HepG2 (cell line): ENCODE results near the gene SEPTIN12. TPM values are rescaled to one million over a fixed set of nuclear protein-coding genes. Genes with fewer than 3 reads are reported as not detected.

Experiments used
- ATAC-seq: fragments of 200-7000 bp; cut with Tn5 transposase; 3 replicates; pipeline ENCODE4 v1.9.1; 2020; ENCODE audit warnings: mild to moderate bottlenecking, moderate library complexity
- BruUV-seq: library from RNA; stranded (reverse); fragments of 400-500 nt; replicated peaks from 2 replicates; lab custom pipeline; 2021; lab: Mats Ljungman, UMichigan
- CTCF ChIA-PET: fragments of 300-600 bp; formaldehyde crosslinking; extraction: SDS; loops from one replicate; lab custom pipeline; 2021; ENCODE audit warnings: low total read pairs, inconsistent platforms, low intra/inter-chr PET ratio; lab: Yijun Ruan, JAX
- POLR2A ChIA-PET: fragments of 350-600 bp; sonication (Branson Sonifier 250); formaldehyde crosslinking; loops from one replicate; lab custom pipeline; 2020; ENCODE audit warnings: antibody characterized with exemption, inconsistent platforms; lab: Yijun Ruan, JAX
- DNase-seq: peaks from one replicate; pipeline ENCODE4 v3.0.0-alpha.2; 2015; ENCODE audit warnings: low spot score
- FAIRE-seq: peaks from 3 replicates; lab custom pipeline; 2011; peaks lifted over from hg19 to GRCh38; lab: Jason Lieb, UNC
- H2AFZ ChIP-seq: one replicate; pipeline ENCODE4 v1.6.1; 2011; ENCODE audit warnings: low read length, inconsistent platforms
- H3K27ac ChIP-seq: fragments of 300-600 bp; 3 replicates; pipeline ENCODE4 v1.8.0; 2011; ENCODE audit warnings: mixed run types, mild to moderate bottlenecking, mixed read lengths, low read length, inconsistent platforms; ENCODE audit not compliant: insufficient read depth; ENCODE audit errors: extremely low read length
- H3K27me3 ChIP-seq, 2 experiments: fragments of 200-600 bp in 1 of 2; 2 replicates in 1 of 2; 3 replicates in 1 of 2; pipeline versions ENCODE4 v1.6.0 to v1.8.0; 2011; ENCODE audit warnings: low read length in 2 of 2, mild to moderate bottlenecking in 2 of 2, moderate library complexity in 2 of 2, inconsistent platforms in 1 of 2; ENCODE audit not compliant: insufficient read depth in 2 of 2, control insufficient read depth in 1 of 2
- H3K36me3 ChIP-seq, 2 experiments: fragments of 200-600 bp in 1 of 2; replicated peaks in 1 of 2; 2 replicates in 1 of 2; 3 replicates in 1 of 2; pipeline versions ENCODE4 v1.5.1 to v1.8.0; 2011; ENCODE audit warnings: low read length in 2 of 2, inconsistent platforms in 1 of 2; ENCODE audit not compliant: insufficient read depth in 2 of 2, control insufficient read depth in 1 of 2
- H3K4me1 ChIP-seq: 2 replicates; pipeline ENCODE4 v1.5.1; 2012; ENCODE audit warnings: low read length, inconsistent platforms; ENCODE audit not compliant: insufficient read depth
- H3K4me2 ChIP-seq: 2 replicates; pipeline ENCODE4 v1.6.0; 2011; ENCODE audit warnings: low read depth, low read length, inconsistent platforms
- H3K4me3 ChIP-seq, 3 experiments: fragments of 200-600 bp in 1 of 3; sonication (generic), shearing (Covaris generic) in 1 of 3; replicated peaks in 1 of 3; 2 replicates each; pipeline ENCODE4 v1.5.1; 2011 to 2016; ENCODE audit warnings: low read length in 3 of 3, inconsistent platforms in 2 of 3, low read depth in 2 of 3, mild to moderate bottlenecking in 2 of 3, control low read depth in 1 of 3, mixed read lengths in 1 of 3; ENCODE audit not compliant: insufficient read depth in 1 of 3
- H3K79me2 ChIP-seq: one replicate; pipeline ENCODE4 v1.6.1; 2011; ENCODE audit warnings: low read length, inconsistent platforms; ENCODE audit not compliant: insufficient read depth
- H3K9ac ChIP-seq: 2 replicates; pipeline ENCODE4 v1.6.0; 2011; ENCODE audit warnings: mild to moderate bottlenecking, low read depth, low read length, inconsistent platforms; ENCODE audit not compliant: insufficient read depth
- H3K9me3 ChIP-seq: 2 replicates; pipeline ENCODE4 v1.5.1; 2012; ENCODE audit warnings: mild to moderate bottlenecking, low read length
- H4K20me1 ChIP-seq: 2 replicates; pipeline ENCODE4 v1.6.0; 2011; ENCODE audit warnings: inconsistent platforms, mild to moderate bottlenecking, low read length, moderate library complexity; ENCODE audit not compliant: insufficient read depth
- ARNTL ChIP-seq: sonication (generic); formaldehyde crosslinking; IDR thresholded peaks from 2 replicates; pipeline ENCODE4 v1.4.0; 2020; ENCODE audit warnings: mild to moderate bottlenecking, missing genetic modification reagents
- ATF7 ChIP-seq, 2 experiments: fragments of 450-650 bp in 1 of 2; sonication (generic) in 1 of 2; formaldehyde crosslinking in 1 of 2; IDR thresholded peaks; 2 replicates each; pipeline versions ENCODE4 v1.4.0 to v1.6.1; 2016 to 2020; ENCODE audit warnings: antibody characterized with exemption in 1 of 2, mild to moderate bottlenecking in 1 of 2, missing genetic modification reagents in 1 of 2
- BATF2 ChIP-seq: sonication (generic); formaldehyde crosslinking; IDR thresholded peaks from 2 replicates; pipeline ENCODE4 v1.8.0; 2022; ENCODE audit warnings: mild to moderate bottlenecking, missing genetic modification reagents, moderate library complexity
- MNT ChIP-seq: fragments of 450-650 bp; IDR thresholded peaks from 2 replicates; pipeline ENCODE4 v1.6.1; 2016
- PRDM10 ChIP-seq: sonication (generic); formaldehyde crosslinking; IDR thresholded peaks from 2 replicates; pipeline ENCODE4 v1.4.0; 2020; ENCODE audit warnings: low read depth, missing genetic modification reagents
- TAF1 ChIP-seq: sonication (generic); formaldehyde crosslinking; IDR thresholded peaks from 2 replicates; pipeline ENCODE4 v1.4.0; 2020; ENCODE audit warnings: missing genetic modification reagents
- TGIF2 ChIP-seq: IDR thresholded peaks from 2 replicates; pipeline ENCODE4 v1.6.1; 2016; ENCODE audit warnings: control low read depth, missing compliant biosample characterization
- THAP7 ChIP-seq: sonication (generic); formaldehyde crosslinking; IDR thresholded peaks from 2 replicates; pipeline ENCODE4 v1.8.1; 2023; ENCODE audit warnings: mild to moderate bottlenecking, missing genetic modification reagents
- ZBTB25 ChIP-seq: IDR thresholded peaks from 2 replicates; pipeline ENCODE4 v1.6.1; 2018; ENCODE audit warnings: missing genetic modification reagents
- ZBTB7B ChIP-seq: sonication (generic); formaldehyde crosslinking; IDR thresholded peaks from 2 replicates; pipeline ENCODE4 v1.4.0; 2020; ENCODE audit warnings: missing genetic modification reagents
- ZNF280D ChIP-seq: sonication (generic); formaldehyde crosslinking; IDR thresholded peaks from 2 replicates; pipeline ENCODE4 v1.5.1; 2020; ENCODE audit warnings: mild to moderate bottlenecking, missing genetic modification reagents
- WGBS: methylation state at CpG from one replicate; pipeline ENCODE4 v1.1.6; 2017; ENCODE audit warnings: low lambda C conversion rate; 5-methylcytosine and 5-hydroxymethylcytosine counted together
- in situ Hi-C: cut with HindIII; loops from 2 replicates; pipeline ENCODE4 v1.10.0; 2017; ENCODE audit warnings: low pct_unique_long_range_greater_than_20kb; ENCODE audit not compliant: extremely low pct_ligation_motif_present
- intact Hi-C: fragments of 100-400 bp; cut with micrococcal nuclease; formaldehyde crosslinking; loops from one replicate; pipeline ENCODE4 v1.10.0; 2022; ENCODE audit not compliant: unreplicated experiment
- polyA plus RNA-seq, 8 experiments: library from polyadenylated mRNA; depleted of rRNA in 3 of 8; stranded (reverse) in 7 of 8; unstranded in 1 of 8; fragments of >200 nt; fragmentation: Illumina TruSeq in 4 of 8; extraction: Trizol in 4 of 8; gene quantifications; 2 replicates each; pipeline versions ENCODE4 v1.2.1 to v1.2.3, GENCODE V29; 2011 to 2016; ENCODE audit warnings: low read depth in 4 of 8, missing spikeins in 1 of 8, mixed read lengths in 1 of 8; ENCODE audit not compliant: insufficient read depth in 1 of 8
- total RNA-seq, 5 experiments: library from RNA; depleted of rRNA; stranded (reverse); fragments of >200 nt; fragmentation: Illumina TruSeq; extraction: Trizol; gene quantifications; 2 replicates each; pipeline ENCODE4 v1.2.3, GENCODE V29; 2016; ENCODE audit warnings: low read depth in 1 of 5

SEPTIN12 gene
- total and polyA plus RNA-seq, 2 of the 13 experiments (the other 11 are each of a cell fraction or from before 2014, with no cell fraction given), result 0.22 TPM; not detected in 1

GRCh38 chr16:4783951-4784336 is 4.2 kb downstream of the SEPTIN12 start:
- 0% methylated on average over 1 of the region's 16 CpGs for WGBS
- no peaks in the 10 kb centered on the region for H3K27me3 ChIP-seq
- no peaks in the 10 kb centered on the region for H3K36me3 ChIP-seq
- intact Hi-C loops (no loop called here), in situ Hi-C loops (no loop called here)
- H3K9ac ChIP-seq, result no peak overlapping the region
- H3K27ac ChIP-seq, result no peak overlapping the region
- H3K9me3 ChIP-seq, result no peaks in the 10 kb centered on the region
- ChIA-PET CTCF (no interaction called here), POLR2A (no interaction called here)
- no peaks in the 10 kb centered on the region for H4K20me1 ChIP-seq
- peak overlapping the region in 1 of 3 experiments; percentile 9; a peak in 1 of 6 replicates for H3K4me3 ChIP-seq
- no peak for FAIRE-seq
- ATAC-seq, result peak; percentile 13; the same call in 2 of the 3 replicates
- DNase-seq, result no peak
- H2AFZ ChIP-seq, result no peak overlapping the region
- peaks cover 96% of the 10 kb centered on the region for H3K4me1 ChIP-seq
- no peaks in the 10 kb centered on the region for H3K79me2 ChIP-seq
- BruUV-seq, result no TSS peak
- H3K4me2 ChIP-seq, result peak overlapping the region; percentile 42; the same call in 1 of the 2 replicates
- no peak for TF ChIP-seq ATF7 (IDR thresholded peaks at IDR 0.05)
- TF ChIP-seq ATF7 (CRISPR knock-in tag; IDR thresholded peaks at IDR 0.05), result no peak
- no peak for TF ChIP-seq PRDM10 (CRISPR knock-in tag)
- TF ChIP-seq TAF1 (CRISPR knock-in tag), result no peak
- TF ChIP-seq THAP7 (CRISPR knock-in tag), result no peak
- no peak for TF ChIP-seq ZNF280D (CRISPR knock-in tag)
- TF ChIP-seq TGIF2 (CRISPR knock-in tag), result no peak
- TF ChIP-seq ZBTB7B (CRISPR knock-in tag), result no peak
- no peak for TF ChIP-seq ARNTL (CRISPR knock-in tag)
- no peak for TF ChIP-seq MNT
- TF ChIP-seq BATF2, result no peak
- TF ChIP-seq ZBTB25 (CRISPR knock-in tag), result no peak
